Measurements from ENCODE around the gene CD244.
"Not testable (repeated sequence)": the region's sequence is repeated elsewhere in the genome, so short reads cannot be mapped to it uniquely, and the experiment has no call there.

CD244 gene

GRCh38 chr1:160808289-160808688 is 54.4 kb downstream of the CD244 start:
- DNase-seq, result no peak

- no peak for DNase-seq
These were observed 54.9 kb downstream of the CD244 start for GRCh38 chr1:160807738-160808137.

- DNase-seq, result no peak
These were observed 55.4 kb downstream of the CD244 start for GRCh38 chr1:160807247-160807646.

- no peak for DNase-seq
These were observed 55.9 kb downstream of the CD244 start for GRCh38 chr1:160806784-160807183.

- DNase-seq, result no peak
These were observed 56.5 kb downstream of the CD244 start for GRCh38 chr1:160806109-160806665.

- DNase-seq, result no peak
These were observed 60.7 kb downstream of the CD244 start for GRCh38 chr1:160801836-160802580.

GRCh38 chr1:160800645-160801408 is 61.9 kb downstream of the CD244 start:
- DNase-seq, result no peak

GRCh38 chr1:160800142-160800541 is 62.5 kb downstream of the CD244 start:
- DNase-seq, result no peak

- DNase-seq, result no peak
These were observed 63.0 kb downstream of the CD244 start for GRCh38 chr1:160799641-160800040.

- no peak for DNase-seq
These were observed 64.2 kb downstream of the CD244 start for GRCh38 chr1:160798439-160798838.

- DNase-seq, result no peak
These were observed 64.8 kb downstream of the CD244 start for GRCh38 chr1:160797861-160798273.

- DNase-seq, result no peak
These were observed 65.4 kb downstream of the CD244 start for GRCh38 chr1:160797271-160797709.

GRCh38 chr1:160795951-160796383 is 66.7 kb downstream of the CD244 start, which contains the start of gene LY9:
Gene LY9 (plus strand): TSS chr1:160796174. CDS start chr1:160796188, 14 bp downstream.
- no peak for DNase-seq

- no peak for DNase-seq
These were observed 68.3 kb downstream of the CD244 start for GRCh38 chr1:160794376-160794775.

- DNase-seq, result no peak
These were observed 72.7 kb downstream of the CD244 start for GRCh38 chr1:160789702-160790611.

- DNase-seq, result no peak
These were observed 73.5 kb downstream of the CD244 start for GRCh38 chr1:160789051-160789701.

GRCh38 chr1:160782988-160783765 is 79.5 kb downstream of the CD244 start:
- not testable (repeated sequence) for DNase-seq

- no peak for DNase-seq
These were observed 80.6 kb downstream of the CD244 start for GRCh38 chr1:160781914-160782689.

- DNase-seq, result no peak
These were observed 81.4 kb downstream of the CD244 start for GRCh38 chr1:160781186-160781766.

- no peak for DNase-seq
These were observed 82.3 kb downstream of the CD244 start for GRCh38 chr1:160780398-160780755.
